Activated naive CD4-positive, alpha-beta T cell (primary cell): Measurements from ENCODE around the gene UGT1A8.
"Not testable (repeated sequence)": the region's sequence is repeated elsewhere in the genome, so short reads cannot be mapped to it uniquely, and the experiment has no call there.

Experiments used
- DNase-seq, 4 experiments: peaks; one replicate each; lab custom pipeline; 2025; lab: John Stamatoyannopoulos, UW

UGT1A8 gene

DNA sequence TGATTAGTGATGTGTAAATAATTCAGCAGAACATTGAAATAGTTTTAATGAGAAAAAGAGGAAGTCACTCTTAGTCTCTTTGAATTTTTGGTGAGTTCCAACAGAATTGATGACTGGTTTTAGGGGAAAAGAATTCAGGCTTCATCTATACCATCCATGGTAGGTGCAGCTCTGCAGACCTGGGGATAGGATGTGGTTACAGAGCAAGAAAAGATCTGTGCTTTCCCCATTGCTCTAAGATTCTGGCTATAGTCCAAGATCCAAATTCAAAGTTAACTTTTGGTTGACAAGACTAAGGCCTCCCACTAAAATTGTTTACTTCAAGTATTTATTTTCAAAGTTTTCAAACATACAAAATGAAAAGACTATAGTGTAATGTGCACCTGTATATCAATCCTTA lies 22.4 kb downstream of the UGT1A8 start:
- no peak for DNase-seq

DNA sequence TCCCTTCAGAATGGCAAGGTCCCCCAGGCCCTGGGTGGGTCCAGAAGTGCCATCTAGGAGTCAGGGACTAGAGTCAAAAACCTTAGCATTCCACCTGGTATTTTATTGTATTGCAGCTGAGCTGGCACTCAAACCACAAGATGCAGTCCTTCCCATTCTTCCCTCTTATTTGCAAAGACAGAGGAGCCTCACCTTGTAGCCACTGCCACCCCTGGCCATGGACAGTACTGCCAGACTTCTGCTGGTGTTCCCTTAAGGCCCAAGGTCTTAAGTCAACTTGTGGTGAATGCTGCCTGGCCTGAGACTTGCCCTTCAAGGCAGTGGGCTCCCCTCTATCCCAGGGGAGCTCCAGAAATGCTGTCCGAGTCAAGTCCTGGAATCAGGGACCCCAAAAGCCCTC lies 25.7 kb downstream of the UGT1A8 start:
- DNase-seq = no peak

DNA sequence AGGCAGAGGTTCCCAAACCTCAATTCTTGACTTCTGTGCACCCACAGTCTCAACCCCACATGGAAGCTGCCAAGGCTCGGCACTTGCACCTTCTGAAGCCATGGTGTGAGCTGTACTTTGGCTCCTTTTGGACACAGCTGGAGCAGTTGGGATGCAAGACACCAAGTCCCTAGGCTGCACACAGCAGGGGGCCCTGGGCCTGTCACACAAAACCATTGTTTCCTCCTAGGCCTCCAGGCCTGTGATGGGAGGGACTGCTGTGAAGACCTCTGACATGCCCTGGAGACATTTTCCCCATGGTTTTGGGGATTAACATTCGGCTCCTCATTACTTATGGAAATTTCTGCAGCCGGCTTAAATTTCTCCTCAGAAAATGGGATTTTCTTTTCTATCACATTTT lies 28.6 kb downstream of the UGT1A8 start:
- DNase-seq = not testable (repeated sequence)

DNA sequence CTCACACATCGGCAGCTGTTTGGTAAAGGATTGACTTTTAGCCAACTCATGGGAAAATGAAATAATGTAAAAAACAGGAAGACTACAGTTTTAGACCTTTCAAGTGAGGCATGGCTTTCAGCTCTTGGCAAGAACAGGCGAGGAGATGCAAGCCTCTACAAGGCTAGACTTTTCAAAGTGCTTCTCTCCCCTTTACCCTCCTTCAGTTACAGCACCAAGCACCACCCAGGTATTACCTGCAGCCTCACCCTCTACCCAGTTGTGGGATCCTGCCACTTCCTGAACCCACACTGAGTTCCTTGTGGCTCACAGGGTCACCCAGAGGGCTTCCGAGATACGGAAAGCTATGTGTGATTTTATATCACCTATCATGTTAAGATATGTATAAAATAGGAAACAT lies 33.5 kb downstream of the UGT1A8 start:
- DNase-seq = no peak

DNA sequence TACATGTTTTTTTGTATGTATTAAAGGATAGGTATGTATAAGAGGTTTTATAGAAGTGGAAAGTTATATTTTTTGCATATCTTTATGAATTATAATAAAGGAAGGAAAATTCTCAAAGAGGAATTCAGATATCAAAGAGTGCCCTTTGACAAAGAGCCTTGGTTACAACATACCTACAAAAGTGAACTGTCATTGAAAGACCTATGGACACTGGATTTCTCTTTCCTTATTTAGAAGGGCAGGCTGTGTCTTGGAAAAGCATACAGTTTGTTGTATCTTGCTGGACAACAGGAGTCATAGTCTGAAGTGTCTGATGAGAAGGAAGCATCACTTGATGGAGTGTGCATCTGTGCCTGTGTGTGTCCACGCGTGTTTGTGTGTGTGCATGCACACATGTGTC lies 34.0 kb downstream of the UGT1A8 start:
- no peak for DNase-seq

DNA sequence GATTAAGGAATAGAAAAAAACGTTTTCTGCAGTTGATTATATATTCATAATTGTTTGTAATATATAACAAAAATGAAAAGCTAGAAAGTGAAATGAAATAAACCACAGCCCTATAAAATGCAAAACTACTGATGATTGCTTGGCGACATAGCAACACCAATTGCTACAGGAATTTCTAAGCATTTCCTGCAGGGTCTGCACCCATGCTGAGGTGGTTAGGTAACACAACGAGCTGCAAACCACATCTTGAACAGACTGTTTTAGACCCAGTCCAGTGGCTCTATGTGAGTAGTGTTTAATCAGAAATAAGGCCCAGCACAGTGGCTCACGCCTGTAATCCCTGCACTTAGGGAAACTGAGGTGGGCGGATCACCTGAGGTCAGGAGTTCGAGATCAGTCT lies 37.1 kb downstream of the UGT1A8 start:
- no peak for DNase-seq

DNA sequence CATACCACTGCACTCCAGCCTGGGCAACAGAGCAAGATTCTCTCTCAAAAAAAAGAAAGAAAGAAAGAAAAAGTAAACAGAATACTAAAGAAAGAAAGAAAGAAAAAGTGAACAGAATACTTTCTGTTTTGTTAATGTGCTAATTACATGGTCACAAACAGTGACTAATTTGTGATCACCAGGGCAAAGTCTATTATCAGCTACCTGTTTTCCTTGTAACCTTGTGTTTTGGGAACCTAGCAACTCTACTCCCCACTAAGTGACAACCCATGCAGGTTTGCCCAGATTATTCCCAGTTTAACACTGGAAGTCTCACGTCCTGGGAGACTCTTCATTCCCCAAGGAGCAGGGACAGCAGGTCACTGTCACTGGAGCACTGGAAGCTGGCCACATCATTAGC lies 37.6 kb downstream of the UGT1A8 start:
- DNase-seq = no peak

DNA sequence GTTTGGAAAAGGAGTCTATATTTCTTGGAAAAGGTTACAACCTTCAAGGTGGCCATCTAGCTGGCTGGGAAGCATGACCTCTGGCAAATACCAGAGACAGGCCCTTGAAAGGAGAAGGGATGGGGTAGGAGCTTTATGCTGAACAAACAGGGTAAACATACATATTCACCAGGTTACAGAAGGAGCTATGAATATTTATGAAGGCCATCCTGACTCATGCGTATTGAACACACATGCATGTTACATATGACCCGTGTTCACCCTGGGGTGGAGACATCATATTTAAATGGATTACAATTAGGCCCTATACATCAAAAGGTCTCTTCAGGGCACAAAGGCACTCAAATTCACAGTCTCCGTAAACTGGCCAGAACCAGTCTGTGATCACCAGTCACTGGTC lies 38.5 kb downstream of the UGT1A8 start:
- DNase-seq = not testable (repeated sequence)

DNA sequence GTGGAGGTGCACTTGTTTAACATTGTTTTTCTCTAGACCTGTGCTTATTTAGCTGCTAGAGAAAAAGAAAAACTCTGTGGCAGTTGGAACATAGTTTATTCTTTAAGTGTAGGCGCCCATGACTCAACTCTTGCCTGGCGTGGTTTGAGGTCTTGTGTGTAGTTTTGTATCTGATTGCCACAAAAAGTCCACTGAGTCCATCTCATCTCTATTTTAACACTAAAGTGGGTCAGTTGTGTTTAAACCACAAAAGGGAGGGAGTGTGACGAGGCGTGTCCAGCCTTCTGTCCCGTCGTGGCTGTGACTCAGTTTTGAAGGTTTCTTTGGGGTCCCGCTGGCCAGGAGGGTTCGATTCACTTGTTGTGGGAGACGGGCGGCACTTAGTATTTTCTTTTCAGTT lies 39.0 kb downstream of the UGT1A8 start:
- no peak for DNase-seq

DNA sequence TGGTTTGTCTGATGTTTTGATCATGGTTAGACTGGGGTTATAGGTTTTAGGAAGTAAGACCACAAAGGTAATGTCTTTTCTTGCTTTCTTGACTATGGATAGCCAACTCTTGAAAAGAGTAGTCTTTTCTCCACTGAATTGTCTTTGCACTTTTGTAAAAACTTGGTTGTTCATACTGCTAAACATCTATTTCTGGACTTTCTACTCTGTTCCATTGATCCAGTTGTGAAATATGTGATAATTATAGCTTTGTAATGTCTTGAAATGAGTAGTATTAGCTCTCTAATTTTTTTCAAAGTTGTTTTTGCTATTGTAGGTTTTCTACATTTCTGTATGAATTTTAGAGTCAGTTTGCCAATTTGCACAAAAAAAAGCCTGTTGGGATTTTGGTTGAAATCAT lies 41.2 kb downstream of the UGT1A8 start:
- DNase-seq = no peak

DNA sequence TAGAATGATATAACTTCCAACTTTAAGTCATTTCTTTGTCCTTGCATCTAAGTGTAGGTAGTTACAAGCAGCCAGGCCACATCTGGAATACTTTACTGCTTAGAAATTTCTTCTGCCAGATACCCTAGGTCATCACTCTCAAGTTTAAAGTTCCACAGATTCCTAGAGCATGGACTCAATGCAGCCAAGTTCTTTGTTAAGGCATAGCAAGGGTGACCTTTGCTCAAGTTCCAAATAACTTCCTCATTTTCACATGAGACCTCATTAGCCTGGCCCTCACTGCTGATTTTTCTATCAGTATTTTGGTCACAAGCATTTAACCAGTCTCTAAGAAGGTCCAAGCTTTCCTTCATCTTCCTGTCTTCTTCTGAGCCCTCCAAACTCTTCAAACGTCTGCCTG lies 46.5 kb downstream of the UGT1A8 start:
- DNase-seq = no peak

DNA sequence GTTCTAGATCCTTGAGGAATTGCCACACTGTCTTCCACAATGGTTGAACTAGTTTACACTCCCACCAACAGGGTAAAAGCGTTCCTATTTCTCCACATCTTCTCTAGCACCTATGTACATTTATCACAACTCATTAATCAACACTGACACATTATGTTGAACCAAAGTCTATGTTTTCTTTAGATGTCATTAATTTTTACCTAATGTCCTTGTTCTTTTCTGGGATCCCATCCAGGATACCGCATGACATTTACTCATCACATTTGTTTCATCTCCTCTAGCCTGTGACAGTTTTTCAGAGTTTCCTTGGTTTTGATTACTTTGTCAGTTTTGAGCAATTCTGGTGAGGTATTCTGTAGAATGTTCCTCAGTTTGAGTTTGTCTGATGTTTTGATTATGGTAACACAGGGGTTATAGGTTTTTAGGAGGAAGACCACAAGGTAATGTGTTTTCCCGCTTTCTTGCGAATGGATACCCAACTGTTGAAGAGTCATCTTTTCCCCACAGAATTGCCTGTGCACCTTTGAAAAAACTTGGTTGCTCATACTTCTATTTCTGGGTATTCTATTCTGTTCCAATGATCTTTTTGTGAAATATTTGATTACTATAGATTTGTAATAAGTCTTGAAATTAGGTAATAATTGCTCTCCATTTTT lies 51.3 kb downstream of the UGT1A8 start:
- no peak for DNase-seq

DNA sequence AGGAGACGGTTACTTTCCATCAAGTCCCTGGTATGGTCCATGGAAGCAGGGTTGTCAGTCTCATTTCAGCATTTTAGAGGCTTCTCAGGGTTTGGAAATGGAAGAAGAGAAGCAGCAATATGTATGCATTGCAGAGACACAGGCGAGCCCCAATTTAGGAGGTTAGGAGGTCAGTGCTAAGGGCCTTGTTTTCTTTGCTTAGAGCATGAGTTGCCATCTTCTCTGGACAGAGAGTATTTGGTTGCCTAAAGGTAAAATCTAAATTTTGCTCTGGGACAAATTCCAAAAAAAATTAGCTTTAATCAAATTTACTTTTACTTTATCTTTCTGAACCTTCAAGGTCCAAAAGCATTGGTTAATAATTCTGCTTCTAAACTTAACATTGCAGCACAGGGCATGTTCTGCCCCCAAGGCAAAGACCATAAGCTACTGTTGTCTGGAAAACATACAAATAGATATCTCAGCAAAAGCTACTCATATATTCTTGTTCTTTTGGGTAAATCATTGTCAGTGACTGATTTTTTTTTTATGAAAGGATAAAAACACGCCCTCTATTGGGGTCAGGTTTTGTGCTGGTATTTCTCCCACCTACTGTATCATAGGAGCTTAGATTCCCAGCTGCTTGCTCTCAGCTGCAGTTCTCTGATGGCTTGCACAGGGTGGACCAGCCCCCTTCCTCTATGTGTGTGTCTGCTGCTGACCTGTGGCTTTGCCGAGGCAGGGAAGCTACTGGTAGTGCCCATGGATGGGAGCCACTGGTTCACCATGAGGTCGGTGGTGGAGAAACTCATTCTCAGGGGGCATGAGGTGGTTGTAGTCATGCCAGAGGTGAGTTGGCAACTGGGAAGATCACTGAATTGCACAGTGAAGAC lies 54.1 kb downstream of the UGT1A8 start, which contains the start of gene UGT1A9:
Gene UGT1A9, plus strand, starts transcription at position 609 of the 872 bp plus-strand sequence. Its CDS starts 37 bp downstream, at position 646.
- no peak for DNase-seq

DNA sequence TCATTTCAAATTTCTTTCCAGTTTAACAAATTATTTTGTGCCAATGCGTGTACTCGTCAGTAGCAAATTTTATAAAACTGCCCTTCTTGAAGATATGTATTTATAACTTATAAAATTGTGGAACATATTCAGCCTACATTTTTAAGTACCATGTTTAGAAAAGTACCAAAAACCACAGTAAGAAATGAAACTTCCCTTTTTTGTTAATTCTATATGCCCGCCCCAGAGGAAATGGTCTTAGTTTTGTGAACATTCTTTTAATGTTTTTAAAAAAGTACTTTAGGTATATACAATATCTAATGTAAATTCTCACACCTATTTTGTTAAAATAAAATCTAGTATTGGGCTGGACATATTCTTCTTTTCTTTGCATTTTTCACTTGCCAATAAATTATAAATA lies 55.5 kb downstream of the UGT1A8 start:
- no peak for DNase-seq

DNA sequence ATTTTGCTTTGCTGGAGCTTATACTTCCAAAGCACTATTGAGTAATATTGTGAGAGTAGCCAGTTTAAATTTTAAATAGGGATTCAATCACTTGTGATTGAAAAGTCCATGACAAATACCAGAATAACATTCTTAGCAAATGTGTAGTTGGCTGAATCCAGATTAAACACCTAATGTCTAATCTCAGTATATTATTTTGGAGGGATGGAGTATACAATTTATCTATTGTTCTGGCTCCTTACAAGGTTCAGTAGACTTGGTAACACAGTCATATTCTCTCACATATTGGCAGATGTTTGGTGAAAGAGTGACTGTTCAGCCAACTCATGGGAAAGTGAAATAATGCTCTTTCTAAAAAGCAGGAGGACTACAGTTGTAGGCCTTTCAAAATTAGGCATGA lies 56.5 kb downstream of the UGT1A8 start:
- no peak for DNase-seq

DNA sequence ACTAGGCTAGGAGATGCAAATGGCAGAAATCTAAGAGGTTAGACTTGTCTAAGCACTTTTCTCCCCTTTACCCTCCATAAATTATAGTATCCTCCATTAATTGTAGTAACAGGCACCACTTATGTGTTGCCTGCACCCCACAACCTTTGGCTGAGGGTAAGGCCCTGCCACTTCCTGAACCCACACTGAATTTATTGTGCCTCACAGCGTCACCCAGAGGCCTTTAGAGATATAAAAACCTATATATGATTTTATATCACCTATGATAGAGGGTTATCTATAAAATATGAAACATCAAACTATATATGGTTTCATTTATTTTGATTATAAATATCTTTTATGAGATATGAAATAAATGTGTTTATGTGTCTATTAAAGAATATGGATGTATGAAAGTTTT lies 56.9 kb downstream of the UGT1A8 start:
- no peak for DNase-seq

DNA sequence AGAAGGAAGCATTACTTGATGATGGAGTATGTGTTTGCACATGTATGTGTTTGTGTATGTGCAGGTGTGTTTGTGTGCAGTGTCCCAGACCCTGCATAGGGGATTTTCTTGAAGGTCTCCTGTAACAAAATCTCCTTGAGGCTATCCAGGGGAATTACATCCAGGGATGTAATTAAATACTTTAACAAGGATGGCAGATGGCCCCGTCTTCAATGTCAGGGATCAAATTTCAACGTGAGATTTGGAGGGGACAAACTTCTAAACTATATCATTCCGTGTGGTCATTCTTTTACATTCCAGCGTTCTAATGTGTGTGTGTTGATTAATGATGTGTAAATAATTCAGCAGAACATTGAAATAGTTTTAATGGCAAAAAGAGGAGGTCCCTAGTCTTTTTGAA lies 57.6 kb downstream of the UGT1A8 start:
- DNase-seq = no peak

DNA sequence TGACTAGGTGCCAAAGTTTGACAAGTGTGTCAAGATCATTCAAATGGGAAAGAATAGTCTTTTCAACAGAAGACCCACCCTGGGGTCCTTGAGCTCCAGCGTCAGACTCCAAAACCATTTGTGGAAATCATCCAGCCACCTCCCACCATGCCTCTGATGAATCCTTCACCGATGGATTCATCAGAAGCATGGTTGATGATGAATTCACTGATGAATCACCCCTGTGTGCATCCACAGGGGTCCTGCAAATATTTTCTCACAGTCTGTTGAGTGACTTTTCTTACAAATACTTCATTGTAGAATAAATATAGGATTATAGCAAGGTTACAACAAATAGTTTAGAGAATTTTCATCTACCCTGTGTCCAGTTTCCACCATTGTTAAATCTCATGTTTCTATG lies 58.6 kb downstream of the UGT1A8 start:
- DNase-seq = no peak

DNA sequence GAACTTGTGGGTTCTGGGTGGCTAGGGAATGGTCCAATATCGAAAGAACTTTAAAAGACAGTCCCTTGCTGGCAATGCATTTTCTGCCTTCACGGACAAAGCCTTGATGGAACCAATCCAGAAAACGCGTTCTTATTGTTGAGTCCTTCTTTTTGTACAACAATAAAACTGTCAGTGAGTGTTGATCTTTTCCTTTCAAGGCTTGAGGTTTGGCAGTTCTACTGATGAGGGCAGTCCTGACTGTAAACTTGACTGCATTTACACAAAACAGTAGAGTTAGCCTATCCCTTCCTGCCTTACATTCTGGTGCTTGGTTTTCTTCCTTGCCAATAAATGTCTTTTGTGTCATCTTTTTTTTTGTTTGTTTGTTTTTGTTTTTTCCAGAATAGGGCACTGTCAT lies 61.8 kb downstream of the UGT1A8 start:
- no peak for DNase-seq

DNA sequence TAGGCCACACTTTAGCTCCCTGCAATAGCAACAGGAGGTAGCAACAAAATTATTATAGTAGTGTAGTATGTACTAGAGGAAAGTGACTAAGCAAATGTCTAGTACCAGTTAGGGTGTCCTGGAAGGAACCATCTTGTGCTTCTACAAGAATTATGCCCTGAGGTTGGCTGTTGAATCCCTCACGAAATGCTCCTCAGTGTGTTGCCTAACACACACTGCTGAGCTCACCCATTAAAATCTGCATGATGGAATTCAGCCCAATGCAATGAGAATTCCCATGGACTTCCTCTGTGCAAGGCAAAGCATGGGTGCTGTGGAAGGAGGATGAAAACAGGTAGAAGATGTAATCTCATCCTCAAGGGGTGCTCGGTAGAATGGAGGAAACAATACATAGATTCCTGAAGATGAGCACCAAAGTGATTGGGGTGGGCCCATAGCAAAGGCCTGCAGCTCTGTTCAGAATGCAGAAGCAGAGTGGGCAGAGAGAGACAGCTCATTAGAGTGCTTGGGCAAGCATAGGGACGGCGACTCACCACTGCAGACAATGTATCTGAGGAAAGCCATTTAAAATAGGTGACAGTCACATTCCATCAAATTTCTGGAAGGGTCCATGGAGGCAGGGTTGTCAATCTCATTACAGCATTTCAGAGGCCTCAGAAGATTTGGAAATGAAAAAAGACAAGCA lies 63.1 kb downstream of the UGT1A8 start:
- no peak for DNase-seq

DNA sequence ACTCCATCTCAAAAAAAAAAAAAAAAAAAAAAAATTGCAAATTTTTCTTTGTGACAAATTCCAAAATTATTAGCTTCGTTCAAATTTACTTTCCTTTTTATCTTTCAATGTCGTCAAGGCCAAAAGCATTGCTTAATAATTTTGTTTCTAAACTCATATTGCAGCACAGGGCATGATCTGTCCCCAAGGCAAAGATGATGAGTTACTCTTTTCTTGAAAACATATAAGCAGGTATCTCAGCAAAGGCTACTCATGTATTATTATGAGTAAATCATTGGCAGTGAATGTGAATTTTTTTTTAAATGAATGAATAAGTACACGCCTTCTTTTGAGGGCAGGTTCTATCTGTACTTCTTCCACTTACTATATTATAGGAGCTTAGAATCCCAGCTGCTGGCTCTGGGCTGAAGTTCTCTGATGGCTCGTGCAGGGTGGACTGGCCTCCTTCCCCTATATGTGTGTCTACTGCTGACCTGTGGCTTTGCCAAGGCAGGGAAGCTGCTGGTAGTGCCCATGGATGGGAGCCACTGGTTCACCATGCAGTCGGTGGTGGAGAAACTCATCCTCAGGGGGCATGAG lies 64.2 kb downstream of the UGT1A8 start, which contains the start of gene UGT1A7:
Gene UGT1A7, plus strand, starts transcription at position 381 of the 579 bp plus-strand sequence. Its CDS starts 37 bp downstream, at position 418.
- no peak for DNase-seq

DNA sequence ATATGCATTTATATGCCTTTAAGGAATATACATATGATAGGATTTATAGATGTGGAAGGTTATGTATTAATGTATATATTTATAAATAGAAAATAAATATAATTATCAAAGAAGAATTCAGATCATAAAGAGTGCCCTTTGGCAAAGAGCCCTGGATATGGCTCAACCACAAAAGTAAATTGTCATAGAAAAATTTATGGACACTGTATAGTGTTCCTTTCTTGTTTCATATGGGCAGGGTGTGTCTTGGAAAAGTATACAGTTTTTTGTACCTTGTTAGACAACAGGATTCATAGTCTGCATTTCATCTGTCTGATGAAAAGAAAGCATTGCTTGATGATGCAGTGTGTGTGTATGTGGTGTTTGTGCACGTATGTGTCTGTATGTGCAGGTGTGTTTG lies 67.2 kb downstream of the UGT1A8 start:
- no peak for DNase-seq
